Articular chondrocyte of knee joint (primary cell): ENCODE data around the gene RIPK1. TPM values are rescaled to one million over a fixed set of nuclear protein-coding genes. Genes with fewer than 3 reads are reported as not detected.

Experiments used
- small RNA-seq: library from RNA; depleted of rRNA; stranded (forward); fragments of <200 nt; gene quantifications from one replicate; pipeline ENCODE3, GENCODE V24; 2012
- total RNA-seq: library from RNA; depleted of rRNA; stranded (reverse); fragments of >200 nt; gene quantifications from 2 replicates; pipeline ENCODE4 v1.2.3, GENCODE V29; 2012

The RIPK1 gene
- 26.9 and 27.6 TPM in 2 replicates for total RNA-seq

DNA sequence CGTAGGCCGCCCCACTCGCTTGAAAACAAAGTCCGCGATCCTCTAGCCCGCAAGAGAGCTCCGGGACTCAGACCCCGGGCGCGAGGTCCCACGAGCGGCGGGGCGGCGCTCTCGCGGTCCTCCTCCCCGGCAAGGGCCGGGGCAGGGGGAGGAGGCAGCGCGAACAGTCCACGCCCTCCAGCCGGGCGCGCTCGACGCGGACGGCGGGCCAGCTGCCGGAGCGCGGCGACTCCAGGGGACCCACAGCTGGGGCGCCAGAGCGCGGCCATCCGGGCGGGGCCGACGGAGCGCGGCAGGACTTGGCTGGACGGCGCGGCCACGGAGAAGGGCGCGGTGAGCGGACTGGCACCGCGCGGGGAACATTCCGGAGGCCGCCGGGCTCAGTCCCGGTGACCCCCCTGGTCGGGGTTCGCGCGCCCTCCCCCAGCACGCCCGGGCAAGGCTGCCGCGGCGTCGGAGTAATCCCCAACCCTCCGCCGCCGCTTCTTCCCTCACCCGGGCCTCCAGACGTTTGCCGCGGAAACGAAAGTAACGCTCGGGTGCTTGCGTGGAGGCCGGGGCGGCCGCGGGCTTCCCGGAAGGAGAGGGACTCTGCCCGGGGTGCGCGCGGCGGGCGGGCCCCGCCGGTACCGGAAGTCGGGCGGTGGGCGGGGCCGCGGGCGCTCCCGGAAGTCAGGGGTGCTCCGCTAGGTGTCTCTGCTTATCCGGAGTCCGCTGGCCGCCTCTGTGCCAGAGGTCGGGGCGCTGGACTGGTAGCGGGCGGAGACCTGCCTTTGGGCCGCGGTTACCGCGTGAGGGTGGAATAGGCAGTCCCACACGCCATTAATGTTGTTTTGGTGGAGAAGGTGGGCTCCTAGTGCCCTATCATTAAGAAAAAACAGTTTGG, at the start of gene RIPK1:
Gene RIPK1 (plus strand): TSS at position 166 of the 886 bp plus-strand sequence. CDS start 8,330 bp downstream, outside the sequence.

GRCh38 chr6:3118353-3119039, 50.2 kb downstream of the RIPK1 start, which contains the start of gene BPHL:
BPHL (plus strand) TSS chr6:3118711; CDS start chr6:3118741, 30 bp downstream.

DNA sequence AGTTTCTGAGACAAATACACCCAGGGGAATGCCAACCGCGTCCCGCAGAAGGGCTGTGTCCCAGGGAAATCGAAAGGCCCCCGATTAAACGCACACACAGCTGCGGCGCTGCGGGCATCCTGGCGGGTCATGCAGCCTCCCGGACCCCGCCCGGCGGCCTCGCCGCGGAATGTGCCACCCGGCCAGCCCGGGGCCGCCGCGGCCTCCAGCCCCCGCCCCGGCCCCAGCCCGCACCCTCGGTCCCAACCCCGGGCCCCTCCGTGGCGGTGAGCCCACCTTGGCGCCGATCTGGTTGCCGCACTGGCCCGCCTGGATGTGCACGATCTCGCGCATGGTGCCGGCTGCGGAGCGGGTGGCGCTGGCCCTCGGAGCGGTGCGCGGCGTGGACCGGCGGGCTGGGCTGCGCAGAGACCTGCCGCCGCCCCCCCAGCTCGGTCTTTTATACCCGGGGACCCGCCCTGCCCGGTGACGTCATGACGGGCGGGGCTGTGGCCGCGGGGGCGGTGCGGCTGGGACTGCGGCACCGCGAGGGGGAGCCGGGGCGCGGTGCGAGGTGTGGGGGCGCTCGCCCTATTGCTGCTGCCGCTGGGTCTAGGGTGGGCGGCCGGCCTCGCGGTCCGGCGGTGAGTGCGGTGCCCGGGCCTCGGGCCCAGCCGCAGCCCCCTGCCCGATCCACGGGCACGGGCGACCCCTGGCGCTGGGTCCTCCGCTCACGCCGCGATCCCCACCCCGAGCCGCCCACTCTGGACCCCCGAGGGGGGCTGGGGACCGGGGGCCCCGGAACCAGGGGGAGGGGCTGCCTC, 89.0 kb downstream of the RIPK1 start, which contains the start of gene TUBB2A:
Gene TUBB2A (minus strand): TSS at position 414 of the 803 bp plus-strand sequence. CDS start 81 bp downstream, at position 333.

Small RNA genes lying within 50 kb of the gene (small RNA-seq; reads per million reads assigned to genes)
- not detected for gene AL133351.4
- not detected for gene RNA5SP201

Other genes with a start within 250 kb of the RIPK1 start
- gene SERPINB1, start 226.6 kb upstream of the RIPK1 start, total RNA-seq: 56.7 and 59.2 TPM in 2 replicates
- gene SERPINB9, start 165.2 kb upstream of the RIPK1 start, total RNA-seq: 35.0 and 38.5 TPM in 2 replicates
- gene SERPINB6, start 96.9 kb upstream of the RIPK1 start, total RNA-seq: 95.3 and 102 TPM in 2 replicates
- 45.2 and 80.2 TPM in 2 replicates for gene NQO2, start 68.6 kb upstream of the RIPK1 start, total RNA-seq
- 13.9 and 15.3 TPM in 2 replicates for gene BPHL, start 50.2 kb downstream of the RIPK1 start, total RNA-seq
- gene TUBB2A, start 89.0 kb downstream of the RIPK1 start, total RNA-seq: 96.9 and 118 TPM in 2 replicates
- gene TUBB2B, start 159.2 kb downstream of the RIPK1 start, total RNA-seq: 11.5 and 31.1 TPM in 2 replicates
- gene PSMG4, start 190.5 kb downstream of the RIPK1 start, total RNA-seq: 9.6 and 14.5 TPM in 2 replicates